NCI-H146 (cell line): ENCODE measurements around the gene KCNJ4.
A peak's percentile ranks its signal among the peaks of the same experiment; 100 is the strongest.

Experiments
- DNase-seq: peaks from one replicate; lab custom pipeline; 2025; lab: John Stamatoyannopoulos, UW

The KCNJ4 gene

DNA sequence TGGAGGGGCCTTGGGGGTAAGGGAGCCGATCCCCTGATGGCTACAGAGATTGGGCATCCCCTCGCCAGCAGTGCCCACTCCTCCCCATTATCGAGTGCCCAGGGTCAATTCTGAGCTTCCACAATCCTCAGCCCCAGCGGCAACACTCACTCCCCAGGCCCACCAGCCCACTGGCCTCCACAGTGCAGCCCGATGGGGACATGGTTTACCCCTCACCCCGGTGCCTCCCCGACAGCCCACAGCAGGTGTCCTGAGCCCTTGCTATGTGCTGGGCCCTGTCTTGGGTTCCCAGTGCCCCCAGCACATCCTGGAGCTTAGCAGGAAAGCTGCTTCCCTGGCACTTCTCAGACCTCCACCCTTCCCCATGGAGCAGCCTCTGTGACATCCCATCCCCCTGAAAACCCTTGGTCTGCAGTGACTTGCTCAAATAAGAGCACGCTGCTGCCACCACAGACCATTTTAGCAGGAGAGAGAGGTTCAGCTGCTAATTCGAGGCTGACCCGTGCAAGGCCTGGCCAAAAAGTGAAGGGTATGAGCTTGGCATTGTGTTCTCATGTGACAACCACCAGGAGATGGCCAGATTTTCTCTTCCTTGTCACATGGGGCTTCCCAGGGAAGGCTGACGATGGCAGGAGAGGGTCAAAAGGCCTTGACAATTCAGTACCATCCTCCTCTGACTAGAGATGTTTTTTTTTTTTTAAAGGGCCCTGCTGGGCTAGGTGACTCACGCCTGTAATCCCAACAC lies 23.6 kb downstream of the KCNJ4 start:
- no peak for DNase-seq

DNA sequence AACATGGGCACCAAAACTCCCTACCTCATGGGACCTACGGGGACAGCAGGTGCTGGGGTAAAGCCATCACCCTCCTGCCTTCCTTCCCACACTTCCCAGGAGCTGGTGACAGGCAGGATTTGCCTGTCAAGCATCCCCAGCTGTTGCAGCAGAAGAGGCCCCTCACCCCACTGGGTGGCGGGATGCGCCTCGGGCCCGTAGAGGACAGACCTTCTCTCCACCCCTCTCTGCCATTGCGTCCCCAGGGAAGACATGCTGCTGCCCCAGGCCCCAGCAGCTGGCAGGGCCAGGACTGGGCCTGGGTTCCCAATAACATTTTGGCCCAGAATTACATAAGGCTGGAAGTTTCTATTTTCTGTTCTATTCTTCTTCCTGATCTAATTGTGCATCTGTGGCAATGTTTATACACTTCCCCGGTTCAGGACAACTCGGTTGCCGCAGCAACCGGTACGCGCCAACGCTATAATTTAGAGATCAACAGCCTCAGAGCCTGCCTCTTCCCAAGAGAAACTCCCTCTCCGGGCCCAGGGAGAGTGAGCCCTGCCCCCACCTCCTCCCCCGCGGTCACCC lies 25.4 kb downstream of the KCNJ4 start:
- DNase-seq, result peak; percentile 23

DNA sequence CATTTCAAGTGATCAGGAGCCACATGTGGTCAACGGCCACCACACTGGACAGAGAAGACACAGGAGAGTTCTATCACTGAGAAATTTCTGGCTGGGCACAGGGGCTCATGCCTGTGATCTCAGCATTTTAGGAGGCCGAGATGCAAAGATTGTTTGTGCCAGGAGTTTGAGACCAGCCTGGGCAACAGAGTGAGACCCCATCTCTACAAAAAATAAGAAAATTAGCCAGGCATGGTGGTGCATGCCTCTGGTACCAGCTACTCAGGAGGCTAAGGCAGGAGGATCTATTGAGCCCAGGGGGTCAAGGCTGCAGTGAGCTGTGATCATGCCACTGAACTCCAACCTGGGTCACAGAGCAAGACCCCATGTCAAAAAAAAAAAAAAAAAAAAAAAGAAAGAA lies 26.3 kb downstream of the KCNJ4 start:
- no peak for DNase-seq

DNA sequence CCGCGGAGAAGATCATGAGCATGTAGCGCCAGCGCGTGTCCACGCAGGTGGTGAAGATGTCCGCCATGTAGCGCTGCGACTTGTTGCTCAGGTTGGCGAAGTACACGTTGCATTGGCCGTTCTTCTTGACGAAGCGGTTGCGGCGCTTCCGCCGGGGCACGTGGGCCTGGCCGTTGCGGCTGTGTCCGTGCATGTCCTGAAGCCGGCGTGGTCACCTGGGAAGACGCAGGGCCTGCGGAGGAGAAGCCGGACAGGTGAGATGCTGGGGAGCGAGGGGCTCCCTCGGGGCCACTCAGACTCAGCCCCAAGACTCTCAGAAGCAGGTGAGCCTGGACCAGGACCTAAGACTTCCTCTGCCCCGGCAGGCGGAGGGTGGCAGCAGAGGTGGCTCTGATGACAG lies 27.1 kb downstream of the KCNJ4 start:
- DNase-seq, result no peak

DNA sequence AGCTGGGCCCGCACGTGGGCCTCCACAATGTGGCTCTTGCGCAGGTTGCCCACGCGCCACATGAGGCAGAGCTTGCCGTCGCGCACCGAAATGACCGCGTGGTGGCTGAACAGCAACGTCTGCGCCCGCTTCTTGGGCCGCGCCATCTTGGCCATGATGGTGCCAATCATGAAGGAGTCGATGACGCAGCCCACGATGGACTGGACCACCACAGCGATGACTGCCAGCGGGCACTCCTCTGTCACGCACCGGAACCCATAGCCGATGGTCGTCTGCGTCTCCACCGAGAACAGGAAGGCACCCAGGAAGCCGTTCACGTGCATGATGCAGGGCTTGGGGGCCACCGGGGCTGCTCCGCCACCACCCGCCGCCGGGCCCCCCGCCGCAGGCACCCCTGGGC lies 27.5 kb downstream of the KCNJ4 start:
- DNase-seq, result no peak

DNA sequence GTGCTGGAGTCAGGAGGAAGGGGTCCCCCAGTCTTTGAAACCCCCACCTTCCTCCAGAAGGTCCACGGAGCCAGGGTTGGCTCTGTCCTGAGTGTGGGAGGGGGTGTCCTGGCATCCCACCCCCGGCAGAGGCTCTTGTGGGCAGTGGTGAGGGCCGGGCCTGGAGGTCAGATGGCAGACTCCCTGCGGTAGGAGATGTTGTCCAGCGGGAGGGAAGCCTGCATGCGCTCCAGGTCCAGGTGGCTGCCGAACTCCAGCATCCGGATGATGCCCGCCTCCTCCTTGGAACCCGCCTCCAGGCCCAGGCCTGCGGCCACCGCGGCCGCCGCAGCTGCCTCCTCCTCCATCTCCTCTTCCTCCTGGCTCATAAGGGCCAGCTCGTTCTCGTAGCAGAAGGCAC lies 28.4 kb downstream of the KCNJ4 start:
- DNase-seq, result no peak

GRCh38 chr22:38424525-38425080 lies 30.4 kb downstream of the KCNJ4 start:
- no peak for DNase-seq

DNA sequence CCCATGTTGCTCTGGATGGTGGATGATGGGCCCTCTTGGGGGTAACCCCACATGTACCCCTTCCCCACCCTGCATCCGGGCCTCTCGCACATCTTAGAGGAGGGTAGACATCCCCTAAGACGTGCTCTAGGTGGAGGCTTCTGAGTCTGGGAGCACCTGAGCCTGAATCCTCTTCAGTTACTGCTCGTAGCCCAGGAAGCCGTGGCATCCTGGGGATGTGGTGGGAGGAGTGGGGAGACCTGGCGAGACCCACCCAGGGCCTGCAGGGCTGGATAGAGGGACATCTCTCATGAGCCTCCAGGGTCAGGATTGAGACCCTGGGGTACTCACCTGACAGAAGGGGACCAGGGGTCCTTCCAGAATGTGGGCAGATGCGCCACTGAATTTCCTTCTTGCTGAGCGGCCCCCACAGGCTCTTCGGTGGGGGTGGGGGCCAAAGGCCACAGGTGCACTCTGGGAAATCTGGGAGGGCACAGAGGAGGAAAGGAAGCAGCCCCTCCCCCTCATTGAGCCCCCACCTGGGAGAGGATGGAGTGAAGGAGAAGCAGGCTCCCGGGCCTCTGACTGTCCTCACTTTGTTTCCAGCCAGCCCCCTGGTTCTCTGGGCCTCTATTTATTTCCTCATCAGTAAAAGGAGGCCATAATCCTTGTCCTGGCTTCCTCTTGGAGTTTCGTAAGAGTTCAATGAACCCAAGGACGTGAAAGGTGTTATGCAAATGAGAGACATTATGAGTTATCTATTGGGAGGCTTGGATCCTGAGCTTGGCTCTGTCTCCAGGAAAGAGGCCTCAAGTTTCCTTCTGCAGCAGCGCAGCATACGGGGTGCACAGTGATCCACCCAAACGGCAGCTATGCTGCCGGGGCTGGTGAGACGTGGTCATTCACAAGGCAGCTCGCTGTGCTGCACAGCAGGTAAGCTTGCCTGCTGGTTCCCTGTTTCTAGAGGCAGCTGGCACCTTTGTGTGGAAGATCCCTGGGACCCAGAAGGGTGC lies 31.2 kb downstream of the KCNJ4 start:
- DNase-seq, result peak; percentile 35

DNA sequence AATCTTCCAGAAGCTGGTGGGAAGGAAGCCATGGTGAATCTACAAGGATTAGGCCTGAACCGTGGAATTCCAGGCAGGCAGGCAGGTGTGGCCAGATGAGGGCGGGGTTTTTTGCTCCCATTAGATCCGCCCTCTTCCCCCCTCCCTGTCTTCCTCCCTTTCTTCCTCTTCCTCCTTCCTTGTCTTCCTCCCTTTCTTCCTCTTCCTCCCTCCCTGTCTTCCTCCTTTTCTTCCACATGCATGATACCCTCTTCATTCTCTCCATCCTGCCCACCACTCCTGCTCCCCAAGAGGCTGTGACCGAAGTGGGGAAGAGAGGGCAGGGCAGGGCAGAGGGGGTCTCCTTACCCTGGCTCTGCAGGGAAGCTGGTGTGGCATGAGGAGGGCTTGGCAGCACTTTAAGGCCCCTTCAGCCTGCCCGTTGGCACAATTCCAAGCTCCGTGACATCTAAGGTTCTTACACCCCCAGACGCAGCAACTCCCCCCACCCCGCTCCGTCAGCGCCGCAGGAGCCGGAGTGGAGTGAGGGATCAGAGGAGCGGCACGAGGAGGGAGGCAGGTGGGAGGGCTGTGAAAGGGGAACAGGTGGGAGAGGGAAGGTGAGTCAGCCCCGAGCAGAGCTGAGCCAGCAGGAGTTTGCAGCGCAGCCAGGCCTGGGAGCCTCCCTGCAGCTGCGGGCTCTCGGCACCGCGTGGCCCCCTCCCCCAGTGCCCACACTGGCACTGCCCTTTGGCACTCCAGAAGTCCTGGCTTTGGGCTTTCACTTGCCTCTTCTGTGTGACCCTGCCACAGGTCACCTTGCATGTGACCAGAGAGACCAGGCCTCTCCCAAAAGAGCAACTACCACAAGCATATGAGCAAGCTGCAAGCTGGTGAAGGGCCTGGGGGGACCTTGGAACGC lies 32.1 kb downstream of the KCNJ4 start:
- DNase-seq, result no peak

- no peak for DNase-seq
These were observed 34.3 kb downstream of the KCNJ4 start for GRCh38 chr22:38420734-38421133.

GRCh38 chr22:38419858-38420160 lies 35.2 kb downstream of the KCNJ4 start:
- no peak for DNase-seq

GRCh38 chr22:38419121-38419857 lies 35.7 kb downstream of the KCNJ4 start:
- no peak for DNase-seq

DNA sequence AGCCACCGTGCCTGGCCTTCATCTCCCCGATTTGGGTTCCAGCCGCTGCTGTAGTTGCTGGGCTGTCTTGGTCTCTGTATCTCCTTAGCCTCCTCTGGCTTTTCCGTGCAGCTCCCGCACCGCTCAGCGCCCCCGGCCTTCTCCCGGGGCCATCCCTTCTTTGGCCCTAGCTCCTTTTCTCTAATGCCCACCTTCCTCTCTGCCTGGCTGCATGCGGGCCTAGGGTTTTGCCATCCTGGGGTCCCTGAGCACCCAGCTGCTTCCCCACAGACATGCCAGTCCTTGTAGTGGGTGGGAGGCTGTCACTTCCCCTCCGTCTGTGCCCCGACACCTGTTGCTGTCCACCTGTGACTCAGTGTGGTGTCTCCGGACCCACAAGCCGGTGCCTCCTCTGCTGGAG lies 36.4 kb downstream of the KCNJ4 start:
- DNase-seq, result no peak

- no peak for DNase-seq
These were observed 37.5 kb downstream of the KCNJ4 start for GRCh38 chr22:38417252-38418060.

DNA sequence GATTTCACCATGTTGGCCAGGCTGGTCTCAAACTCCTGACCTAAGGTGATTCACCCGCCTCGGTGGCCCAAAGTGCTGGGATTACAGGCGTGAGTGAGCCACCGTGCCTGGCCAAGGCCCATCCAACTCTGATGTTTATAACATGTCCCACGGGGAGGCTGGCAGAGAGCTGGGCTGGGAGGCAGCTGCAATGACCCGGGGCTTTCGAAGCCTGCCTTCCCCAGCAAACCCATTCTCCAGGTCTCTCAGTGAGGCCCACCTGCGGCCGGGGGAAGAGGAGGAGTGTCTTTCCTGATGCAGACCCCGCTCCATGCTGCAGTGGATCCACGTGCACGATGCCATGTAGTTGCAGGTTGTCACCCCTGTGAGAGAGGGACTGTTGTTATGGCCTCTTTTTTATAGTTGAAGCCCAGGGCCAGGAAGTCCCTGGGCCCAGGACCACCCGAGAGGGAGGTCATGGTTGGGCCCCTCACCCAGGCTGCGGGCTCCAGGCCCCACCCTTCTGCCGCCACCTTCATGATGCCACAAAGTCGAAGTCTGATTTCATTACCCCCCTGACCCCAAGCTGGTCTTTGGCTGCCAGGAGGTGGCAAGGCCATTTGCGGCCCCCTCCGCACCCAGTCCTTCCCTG lies 38.3 kb downstream of the KCNJ4 start:
- DNase-seq, result no peak

DNA sequence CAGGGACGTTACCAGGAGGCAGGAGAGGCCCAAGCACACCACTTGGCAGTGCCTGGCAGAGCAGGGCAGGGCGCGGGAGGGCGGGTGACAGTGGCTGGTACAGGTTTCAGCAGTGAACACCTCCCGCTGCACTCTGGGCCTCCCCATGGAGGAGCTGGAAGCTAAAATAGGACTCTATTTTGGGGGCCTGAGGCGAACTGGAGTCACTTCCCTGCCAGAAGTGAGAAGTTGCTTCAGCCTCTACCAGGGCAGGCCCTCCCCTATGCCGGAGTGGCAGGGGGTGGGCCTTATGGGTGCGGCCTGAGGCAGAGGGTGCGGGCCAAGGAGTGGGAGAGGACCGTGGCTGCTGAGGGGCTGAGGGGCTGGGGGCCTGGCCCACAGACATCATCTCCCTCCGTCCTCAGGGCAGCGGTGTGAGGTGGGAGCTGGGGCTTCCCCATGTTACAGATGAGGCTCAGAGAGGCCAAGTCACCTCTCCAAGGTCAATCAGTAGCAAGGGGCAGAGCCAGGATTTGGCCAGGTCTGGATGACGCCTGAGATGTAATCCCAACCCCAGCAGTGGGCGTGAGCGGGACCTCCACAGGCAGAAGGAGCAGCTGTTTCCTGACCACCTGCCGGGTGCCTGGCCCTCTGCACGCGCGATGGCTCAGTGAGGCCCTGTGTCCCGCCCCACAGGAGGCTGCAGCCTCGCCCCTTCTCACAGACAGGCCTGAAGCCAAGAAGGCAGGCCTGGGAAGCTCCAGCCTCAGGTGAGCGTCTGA lies 39.3 kb downstream of the KCNJ4 start:
- peak; percentile 70 for DNase-seq

DNA sequence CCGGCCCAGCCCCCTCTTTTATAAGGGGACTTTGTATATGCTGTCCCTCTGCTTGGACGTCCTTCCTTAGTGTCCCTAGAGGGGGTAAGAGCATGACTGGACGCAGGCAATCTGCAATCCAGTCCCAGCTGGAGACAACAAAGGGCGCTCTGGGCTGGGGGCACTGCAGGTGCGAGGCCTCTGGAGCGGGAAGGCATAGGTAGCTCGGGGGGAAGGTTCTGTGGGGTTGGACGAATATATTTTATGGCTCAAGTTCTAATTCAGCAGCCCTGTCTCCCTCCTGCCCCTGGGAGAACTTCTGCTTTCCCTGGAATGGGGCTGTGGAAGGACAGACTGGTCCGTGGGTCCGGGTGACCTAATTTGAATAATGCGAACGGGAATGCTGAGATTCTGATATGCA lies 40.0 kb downstream of the KCNJ4 start:
- no peak for DNase-seq

- no peak for DNase-seq
These were observed 41.0 kb downstream of the KCNJ4 start for GRCh38 chr22:38414009-38414395.
